Prostate gland (tissue), 2 donors: ENCODE results near the gene OR2Z1. TPM values are rescaled to one million over a fixed set of nuclear protein-coding genes. Genes with fewer than 3 reads are reported as not detected.
"Not testable (repeated sequence)": the region's sequence is repeated elsewhere in the genome, so short reads cannot be mapped to it uniquely, and the experiment has no call there.

Experiments used
- DNase-seq: peaks from one replicate; pipeline ENCODE4 v3.0.0-alpha.2; 2019; ENCODE audit warnings: low spot score
- H3K27ac ChIP-seq, 2 donors: fragments of 200-600 bp; sonication (generic); 2 replicates each; pipeline ENCODE4 v1.5.1; 2017 to 2019
- H3K27me3 ChIP-seq: fragments of 200-600 bp; sonication (generic); replicated peaks from 2 replicates; pipeline ENCODE4 v1.5.1; 2019; ENCODE audit not compliant: insufficient read depth
- H3K36me3 ChIP-seq, 2 donors: fragments of 200-600 bp; sonication (generic); 1 replicate in 1 of 2; 2 replicates in 1 of 2; pipeline versions ENCODE4 v1.5.1 to v1.8.1; 2017 to 2019
- H3K4me1 ChIP-seq: fragments of 200-600 bp; sonication (generic); replicated peaks from 2 replicates; pipeline ENCODE4 v1.5.1; 2019
- H3K4me3 ChIP-seq, 2 donors: fragments of 200-600 bp; sonication (generic); 2 replicates each; pipeline ENCODE4 v1.5.1; 2017 to 2019
- H3K9me3 ChIP-seq: fragments of 200-600 bp; sonication (generic); 2 replicates; pipeline ENCODE4 v1.5.1; 2017
- CTCF ChIP-seq, 4 experiments: fragments of 200-600 bp in 2 of 4; fragments of 450-650 bp in 2 of 4; sonication (generic) in 2 of 4; IDR thresholded peaks; 1 replicate in 3 of 4; 2 replicates in 1 of 4; pipeline ENCODE4 v1.5.1; 2016 to 2019; ENCODE audit warnings: antibody characterized with exemption in 4 of 4, mild to moderate bottlenecking in 2 of 4, moderate library complexity in 2 of 4
- POLR2A ChIP-seq: fragments of 450-650 bp; IDR thresholded peaks from one replicate; pipeline ENCODE4 v1.6.1; 2016; ENCODE audit warnings: antibody characterized with exemption, mild to moderate bottlenecking
- POLR2AphosphoS5 ChIP-seq: sonication (generic); formaldehyde crosslinking; IDR thresholded peaks from one replicate; pipeline ENCODE4 v1.6.1; 2017; ENCODE audit warnings: antibody characterized with exemption
- WGBS: methylation state at CpG from one replicate; pipeline ENCODE4 v1.1.5; 2018; 5-methylcytosine and 5-hydroxymethylcytosine counted together
- intact Hi-C: fragments of 100-400 bp; cut with DNase I; formaldehyde crosslinking; loops from one replicate; pipeline ENCODE4 v1.14.2; 2022
- total RNA-seq, 2 donors: library from RNA; depleted of rRNA; stranded (reverse); fragments of >200 nt; gene quantifications; one replicate each; pipeline ENCODE4 v1.1.0, GENCODE V29; 2016

OR2Z1 gene
- total RNA-seq, 2 donors from 2014 or later, result not detected

- intact Hi-C loops, result no loop called here
- WGBS, result 84% methylated on average over 2 of the region's 2 CpGs
- DNase-seq, result no peak
Measured at GRCh38 chr19:8700956-8701355, 20.5 kb upstream of the OR2Z1 start.

GRCh38 chr19:8702350-8702749 is 19.1 kb upstream of the OR2Z1 start:
- DNase-seq, result no peak
- no peak overlapping the region for H3K27ac ChIP-seq
- intact Hi-C loops, result no loop called here
- TF ChIP-seq POLR2A, result no peak
- TF ChIP-seq CTCF (IDR thresholded peaks at IDR 0.05), result no peak
- TF ChIP-seq POLR2AphosphoS5, result no peak
- no peak overlapping the region for H3K4me3 ChIP-seq
- 26% methylated on average over 5 of the region's 5 CpGs for WGBS
- H3K9me3 ChIP-seq, result no peaks in the 10 kb centered on the region
- peaks cover 8% of the 10 kb centered on the region for H3K27me3 ChIP-seq
- H3K36me3 ChIP-seq, result no peaks in the 10 kb centered on the region
- H3K4me1 ChIP-seq, result no peaks in the 10 kb centered on the region

More at GRCh38 chr19:8700956-8701355, 20.5 kb upstream of the OR2Z1 start:
- no peak overlapping the region for H3K4me3 ChIP-seq
- no peak overlapping the region for H3K27ac ChIP-seq
- TF ChIP-seq POLR2A, result no peak
- no peak for TF ChIP-seq POLR2AphosphoS5
- H3K9me3 ChIP-seq, result no peaks in the 10 kb centered on the region
- H3K36me3 ChIP-seq, result no peaks in the 10 kb centered on the region
- no peaks in the 10 kb centered on the region for H3K4me1 ChIP-seq
- H3K27me3 ChIP-seq, result peaks cover 8% of the 10 kb centered on the region

GRCh38 chr19:8703223-8703622 is 18.2 kb upstream of the OR2Z1 start:
- DNase-seq, result no peak
- Histone ChIP-seq H3K27me3 (peaks cover 3% of the 10 kb centered on the region), H3K27ac (no peak overlapping the region), H3K9me3 (no peaks in the 10 kb centered on the region), H3K4me3 (no peak overlapping the region), H3K4me1 (no peaks in the 10 kb centered on the region), H3K36me3 (no peaks in the 10 kb centered on the region)
- intact Hi-C loops, result no loop called here
- TF ChIP-seq CTCF (IDR thresholded peaks at IDR 0.05) (no peak), POLR2AphosphoS5 (no peak), POLR2A (no peak)
- 53% methylated on average over 7 of the region's 7 CpGs for WGBS

GRCh38 chr19:8705304-8705703 is 16.1 kb upstream of the OR2Z1 start:
- H3K4me3 ChIP-seq, H3K9me3 ChIP-seq, H3K4me1 ChIP-seq, H3K27me3 ChIP-seq, H3K27ac ChIP-seq, DNase-seq, intact Hi-C loops, H3K36me3 ChIP-seq: not testable (repeated sequence)
- whole genome bisulfite sequencing, result 71% methylated on average over 3 of the region's 3 CpGs

- no peak overlapping the region for H3K4me3 ChIP-seq
- 19% methylated on average over 5 of the region's 5 CpGs for WGBS
- H3K27ac ChIP-seq, result no peak overlapping the region
- TF ChIP-seq CTCF (IDR thresholded peaks at IDR 0.05) (no peak), POLR2A (no peak), POLR2AphosphoS5 (no peak)
- no peaks in the 10 kb centered on the region for H3K36me3 ChIP-seq
- no peaks in the 10 kb centered on the region for H3K4me1 ChIP-seq
- H3K9me3 ChIP-seq, result no peaks in the 10 kb centered on the region
- H3K27me3 ChIP-seq, result peaks cover 2% of the 10 kb centered on the region
- no peak for DNase-seq
- intact Hi-C loops, result no loop called here
Measured at GRCh38 chr19:8705742-8706141, 15.7 kb upstream of the OR2Z1 start.

GRCh38 chr19:8710337-8710736 is 11.1 kb upstream of the OR2Z1 start:
- H3K4me3 ChIP-seq, H3K4me1 ChIP-seq, H3K27me3 ChIP-seq, H3K9me3 ChIP-seq, H3K27ac ChIP-seq, H3K36me3 ChIP-seq, intact Hi-C loops, DNase-seq: not testable (repeated sequence)
- WGBS, result 87% methylated on average over 7 of the region's 7 CpGs
